CD4-positive, alpha-beta memory T cell (primary cell): ENCODE data around the gene ZNF165. TPM values are rescaled to one million over a fixed set of nuclear protein-coding genes. Genes with fewer than 3 reads are reported as not detected.

Source experiments
- CTCF ChIA-PET: fragments of 350-600 bp; sonication (Branson Sonifier 250); formaldehyde crosslinking; loops from one replicate; lab custom pipeline; 2021; ENCODE audit warnings: inconsistent platforms; ENCODE audit not compliant: partially characterized antibody; lab: Charles Lee
- POLR2A ChIA-PET: fragments of 350-600 bp; sonication (Branson Sonifier 250); formaldehyde crosslinking; loops from one replicate; lab custom pipeline; 2021; ENCODE audit not compliant: partially characterized antibody; lab: Charles Lee
- DNase-seq, 5 donors: peaks; one replicate each; pipeline versions ENCODE4 v3.0.0 to v3.0.0-alpha.2; 2020 to 2022; ENCODE audit warnings: mixed read lengths in 1 of 5
- H3K27ac ChIP-seq: one replicate; pipeline ENCODE4 v1.7.0; 2013; ENCODE audit warnings: low read depth, low read length
- H3K27me3 ChIP-seq: 2 replicates; pipeline ENCODE4 v1.7.0; 2013; ENCODE audit warnings: mild to moderate bottlenecking, low read length, moderate library complexity; ENCODE audit not compliant: insufficient read depth
- H3K36me3 ChIP-seq: 2 replicates; pipeline ENCODE4 v1.7.0; 2013; ENCODE audit warnings: mild to moderate bottlenecking, low read length, moderate library complexity; ENCODE audit not compliant: insufficient read depth
- H3K4me1 ChIP-seq: 2 replicates; pipeline ENCODE4 v1.7.0; 2013; ENCODE audit warnings: mild to moderate bottlenecking, low read length, moderate library complexity; ENCODE audit not compliant: insufficient read depth
- H3K4me3 ChIP-seq, 2 donors: one replicate each; pipeline ENCODE4 v1.7.0; 2013; ENCODE audit warnings: low read length in 2 of 2, mild to moderate bottlenecking in 1 of 2
- H3K9me3 ChIP-seq, 2 donors: one replicate each; pipeline ENCODE4 v1.7.0; 2013; ENCODE audit warnings: low read length in 2 of 2, control low read depth in 1 of 2; ENCODE audit not compliant: control insufficient read depth in 1 of 2
- H3K27ac Mint-ChIP-seq, 7 donors: one replicate each; pipeline ENCODE4 v1.8.0; 2020 to 2021; ENCODE audit warnings: mixed read lengths in 7 of 7, mild to moderate bottlenecking in 6 of 7, inconsistent platforms in 3 of 7, moderate library complexity in 3 of 7
- H3K27me3 Mint-ChIP-seq, 2 donors: one replicate each; pipeline ENCODE4 v1.8.0; 2020 to 2021; ENCODE audit warnings: mixed read lengths in 2 of 2
- H3K36me3 Mint-ChIP-seq, 2 donors: one replicate each; pipeline ENCODE4 v1.8.0; 2020 to 2021; ENCODE audit warnings: mixed read lengths in 2 of 2, inconsistent platforms in 1 of 2, mild to moderate bottlenecking in 1 of 2
- H3K4me1 Mint-ChIP-seq, 4 donors: one replicate each; pipeline ENCODE4 v1.8.0; 2020 to 2021; ENCODE audit warnings: mixed read lengths in 4 of 4, mild to moderate bottlenecking in 1 of 4
- H3K4me3 Mint-ChIP-seq, 8 donors: one replicate each; pipeline ENCODE4 v1.8.0; 2020 to 2021; ENCODE audit warnings: mixed read lengths in 8 of 8, mild to moderate bottlenecking in 7 of 8, moderate library complexity in 6 of 8, inconsistent platforms in 3 of 8
- H3K9me3 Mint-ChIP-seq, 8 donors: one replicate each; pipeline ENCODE4 v1.8.0; 2020 to 2021; ENCODE audit warnings: mixed read lengths in 8 of 8, mild to moderate bottlenecking in 5 of 8, inconsistent platforms in 3 of 8, moderate library complexity in 1 of 8
- intact Hi-C: fragments of 100-400 bp; cut with micrococcal nuclease; formaldehyde crosslinking; loops from one replicate; pipeline ENCODE4 v1.15.1; 2023
- polyA plus RNA-seq, 2 donors: library from polyadenylated mRNA; unstranded; fragments of 300-500 nt; fragmentation: Illumina TruSeq; gene quantifications; one replicate each; pipeline ENCODE4 v1.2.3, GENCODE V29; 2021
- total RNA-seq, 2 experiments: library from RNA; stranded (reverse); gene quantifications; one replicate each; pipeline ENCODE4 v1.2.3, GENCODE V29; 2021

Gene ZNF165
- total and polyA plus RNA-seq, 4 experiments from 2014 or later = 0.75 to 1.4 (median 0.87) TPM

DNA sequence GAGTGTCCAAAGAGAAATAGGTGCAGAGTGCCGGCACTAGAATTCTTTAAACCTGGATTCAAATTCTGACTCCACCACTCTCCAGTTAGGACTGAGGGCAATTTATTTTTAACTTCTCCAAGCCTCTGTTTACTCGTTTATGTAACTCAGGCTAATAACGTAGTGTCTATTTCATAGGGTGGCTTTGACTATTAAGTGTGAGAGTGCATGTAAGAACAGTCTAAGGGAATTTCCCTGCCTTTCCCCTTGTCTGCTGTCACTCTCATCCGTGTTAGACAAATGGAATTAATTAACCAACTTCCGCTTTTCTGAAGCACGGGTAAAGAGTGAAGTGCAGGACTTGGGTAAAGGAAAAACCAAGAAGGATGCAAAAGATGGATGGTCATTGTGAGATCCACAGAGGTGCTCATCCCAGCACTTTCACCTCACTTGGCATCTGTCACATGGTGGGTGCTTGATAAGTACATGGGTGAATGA lies 57.2 kb downstream of the ZNF165 start:
- DNase-seq = peak; percentile 37 to 79 (median 50)
- POLR2A ChIA-PET = interaction anchor here (0.9 to 8.6 kb wide), 14 partner anchors 12 to 383 kb away, joined by 3 to 132 read pairs (median 6); partner anchors contain the start of genes ZKSCAN3, ZKSCAN4, ZSCAN16 and ZSCAN26
- Histone ChIP-seq H3K27me3 (no peaks in the 10 kb centered on the region), H3K9me3 (no peaks in the 10 kb centered on the region), H3K4me3 (peak overlapping the region; percentile 64 to 96), H3K36me3 (no peaks in the 10 kb centered on the region), H3K27ac (peak overlapping the region; percentile 98), H3K4me1 (peaks cover 55% of the 10 kb centered on the region)
- no peaks in the 10 kb centered on the region for H3K9me3 Mint-ChIP-seq
- CTCF ChIA-PET = interaction anchor here (0.9 to 3.0 kb wide), 3 partner anchors 13 to 218 kb away, joined by 3 to 19 read pairs (median 10); partner anchors contain the start of gene ZSCAN16
- H3K27me3 Mint-ChIP-seq = no peaks in the 10 kb centered on the region
- intact Hi-C loops = loop anchor here (1.0 kb wide), 1 partner anchor 13 kb away; the partner anchor contains the start of gene ZSCAN16
- peak overlapping the region; percentile 92 to 99 (median 94) for H3K4me3 Mint-ChIP-seq
- peak overlapping the region; percentile 95 to 100 (median 98) for H3K27ac Mint-ChIP-seq
- peaks cover 52 to 95% (median 71%) of the 10 kb centered on the region in 4 donors for H3K4me1 Mint-ChIP-seq
- H3K36me3 Mint-ChIP-seq = peaks cover 0 to 38% of the 10 kb centered on the region in 2 donors

Other genes starting within 250 kb of the ZNF165 start
- not detected for gene OR2B2, start 168.2 kb upstream of the ZNF165 start, total RNA-seq
- not detected for gene OR2B2, start 168.2 kb upstream of the ZNF165 start, polyA plus RNA-seq
- gene OR2B6, start 123.3 kb upstream of the ZNF165 start, total RNA-seq = not detected
- not detected for gene OR2B6, start 123.3 kb upstream of the ZNF165 start, polyA plus RNA-seq
- 10 to 100 TPM; 13.4 to 14.8 TPM for gene ZSCAN16, start 44.0 kb downstream of the ZNF165 start, total RNA-seq
- 10 to 100 TPM; 12.4 to 14.2 TPM for gene ZSCAN16, start 44.0 kb downstream of the ZNF165 start, polyA plus RNA-seq
- 10 to 100 TPM; 40.8 to 43.3 TPM for gene ZKSCAN8, start 61.3 kb downstream of the ZNF165 start, total RNA-seq
- 1 to 10 TPM in 1 of 2 donors, not detected in 1; 1.8 TPM for gene ZKSCAN8, start 61.3 kb downstream of the ZNF165 start, polyA plus RNA-seq
- 1 to 10 TPM; 3.4 to 4.4 TPM for gene ZSCAN9, start 144.7 kb downstream of the ZNF165 start, total RNA-seq
- 1 to 10 TPM; 1.2 to 3.5 TPM for gene ZSCAN9, start 144.7 kb downstream of the ZNF165 start, polyA plus RNA-seq
- gene ZKSCAN4, start 171.7 kb downstream of the ZNF165 start, total RNA-seq = 10 to 100 TPM in 1 of 2 experiments, 1 to 10 TPM in 1; 9.9 to 11.1 TPM
- 1 to 10 TPM; 2.4 to 5.2 TPM for gene ZKSCAN4, start 171.7 kb downstream of the ZNF165 start, polyA plus RNA-seq
- under 1 TPM in 1 of 2 experiments, not detected in 1; 0.33 TPM for gene NKAPL, start 178.7 kb downstream of the ZNF165 start, total RNA-seq
- gene NKAPL, start 178.7 kb downstream of the ZNF165 start, polyA plus RNA-seq = under 1 TPM in 1 of 2 donors, not detected in 1; 0.15 TPM
- gene ZSCAN26, start 186.6 kb downstream of the ZNF165 start, total RNA-seq = 10 to 100 TPM; 23.3 to 26.5 TPM
- 10 to 100 TPM; 13.1 to 14.2 TPM for gene ZSCAN26, start 186.6 kb downstream of the ZNF165 start, polyA plus RNA-seq
- 1 to 10 TPM; 1.1 to 1.4 TPM for gene PGBD1, start 201.0 kb downstream of the ZNF165 start, total RNA-seq
- under 1 TPM; 0.08 to 0.31 TPM for gene PGBD1, start 201.0 kb downstream of the ZNF165 start, polyA plus RNA-seq